GM10266 (cell line): ENCODE results near the gene PA2G4.

Experiments used
- DNase-seq: peaks from one replicate; pipeline ENCODE4 v3.0.0; 2012; ENCODE audit errors: extremely low spot score
- CTCF ChIP-seq: IDR thresholded peaks from 2 replicates; pipeline ENCODE4 v1.5.1; 2012; ENCODE audit warnings: mild to moderate bottlenecking, low read depth; ENCODE audit not compliant: control insufficient read depth, insufficient read depth; ENCODE audit errors: missing control alignments

The PA2G4 gene

GRCh38 chr12:56119361-56119796 is 15.0 kb downstream of the PA2G4 start:
- peak; percentile 73 for DNase-seq
- peak; percentile 72 for TF ChIP-seq CTCF

- DNase-seq = no peak
- TF ChIP-seq CTCF = no peak
Measured at GRCh38 chr12:56120158-56120846, 15.9 kb downstream of the PA2G4 start.

GRCh38 chr12:56121204-56121870 is 17.0 kb downstream of the PA2G4 start:
- no peak for TF ChIP-seq CTCF
- DNase-seq = no peak

- no peak for DNase-seq
- TF ChIP-seq CTCF = no peak
Measured at GRCh38 chr12:56122637-56123036, 18.3 kb downstream of the PA2G4 start.

GRCh38 chr12:56124133-56124532 is 19.8 kb downstream of the PA2G4 start:
- DNase-seq = no peak
- no peak for TF ChIP-seq CTCF

- no peak for DNase-seq
- no peak for TF ChIP-seq CTCF
Measured at GRCh38 chr12:56126732-56127239, 22.4 kb downstream of the PA2G4 start.

- TF ChIP-seq CTCF = no peak
Measured at GRCh38 chr12:56127485-56127887, 23.1 kb downstream of the PA2G4 start.

More at GRCh38 chr12:56127485-56127887, 23.1 kb downstream of the PA2G4 start:
- DNase-seq = no peak
